NCI-H1694 treated with DMSO at 0.1 percent for 48 hours (cell line): Measurements from ENCODE around the gene OR9I1.

Experiments
- DNase-seq: peaks from one replicate; lab custom pipeline; 2025; lab: John Stamatoyannopoulos, UW

The OR9I1 gene

GRCh38 chr11:58125469-58125868, at the start of gene OR9I1:
Gene OR9I1, minus strand, starts transcription at chr11:58125530. Its CDS starts 6,086 bp downstream, at chr11:58119444.
- DNase-seq: no peak

DNA sequence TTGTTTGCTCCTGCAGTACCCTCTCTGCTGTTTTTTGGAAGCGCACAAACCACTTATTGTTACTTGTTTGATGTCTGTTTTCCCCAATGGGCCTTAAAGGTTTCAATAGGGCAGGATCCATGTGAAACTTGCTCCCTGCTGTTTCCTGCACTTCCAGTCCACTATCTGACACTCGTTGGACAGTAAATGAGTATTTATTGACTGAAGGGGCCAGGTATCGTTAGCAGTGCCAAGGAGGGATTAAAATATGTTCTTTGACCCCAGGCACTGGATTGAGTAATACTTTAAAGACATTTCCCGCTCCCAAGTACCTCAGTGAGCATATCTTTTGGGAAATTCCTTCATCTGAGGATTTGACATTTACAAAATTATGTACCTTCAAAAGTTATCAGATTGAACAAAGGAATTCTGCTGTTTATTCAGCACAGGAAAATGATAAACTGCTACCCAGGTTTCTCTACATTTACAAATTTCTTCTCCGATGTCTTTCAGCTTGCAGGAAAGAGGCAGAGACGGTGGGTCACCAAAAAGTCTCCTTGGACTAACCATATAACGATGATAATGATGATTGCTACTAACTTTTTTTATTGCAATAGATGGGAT, 40.3 kb upstream of the OR9I1 start:
- no peak for DNase-seq

DNA sequence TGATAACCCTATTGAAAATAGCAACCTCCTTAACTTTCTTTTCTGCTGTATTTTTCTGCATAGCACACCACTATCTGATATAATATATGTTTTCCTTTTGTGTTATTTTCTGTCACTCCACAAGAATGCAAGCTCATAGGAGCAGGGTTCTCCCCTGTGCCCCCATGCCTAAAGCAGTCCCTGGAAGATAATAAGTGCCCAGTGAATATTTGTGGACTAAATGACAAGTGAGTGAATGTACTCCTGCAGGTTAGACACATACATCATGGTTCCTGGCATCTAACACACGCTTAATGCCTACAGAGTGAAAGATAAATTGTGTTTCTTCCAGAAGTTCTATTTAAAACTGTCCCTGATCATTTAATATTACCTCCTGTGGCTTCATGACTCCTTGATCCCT, 39.7 kb upstream of the OR9I1 start:
- no peak for DNase-seq

GRCh38 chr11:58164389-58164788, 39.1 kb upstream of the OR9I1 start:
- DNase-seq: no peak

GRCh38 chr11:58152781-58153180, 27.5 kb upstream of the OR9I1 start:
- no peak for DNase-seq

DNA sequence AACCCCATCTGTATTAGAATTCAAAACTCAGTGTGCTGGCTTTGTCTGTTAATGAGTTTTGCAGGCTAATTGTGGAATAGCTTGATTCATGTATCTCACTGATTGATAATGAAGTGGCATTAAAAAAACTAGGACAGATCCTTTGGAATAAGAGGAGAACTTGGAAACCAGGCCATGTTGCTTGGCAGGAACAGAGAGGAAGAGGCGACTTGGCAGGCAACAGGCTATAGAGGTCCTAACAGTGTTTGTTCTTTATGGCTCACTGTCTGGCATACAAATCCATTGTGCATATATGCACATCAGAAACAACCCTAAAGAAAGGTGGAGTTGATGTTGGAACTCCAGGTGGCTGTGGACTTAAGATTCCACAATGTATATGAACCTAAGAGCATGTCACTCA, 17.4 kb upstream of the OR9I1 start:
- no peak for DNase-seq

- DNase-seq: no peak
These were observed 9.8 kb upstream of the OR9I1 start for GRCh38 chr11:58135171-58135570.

DNA sequence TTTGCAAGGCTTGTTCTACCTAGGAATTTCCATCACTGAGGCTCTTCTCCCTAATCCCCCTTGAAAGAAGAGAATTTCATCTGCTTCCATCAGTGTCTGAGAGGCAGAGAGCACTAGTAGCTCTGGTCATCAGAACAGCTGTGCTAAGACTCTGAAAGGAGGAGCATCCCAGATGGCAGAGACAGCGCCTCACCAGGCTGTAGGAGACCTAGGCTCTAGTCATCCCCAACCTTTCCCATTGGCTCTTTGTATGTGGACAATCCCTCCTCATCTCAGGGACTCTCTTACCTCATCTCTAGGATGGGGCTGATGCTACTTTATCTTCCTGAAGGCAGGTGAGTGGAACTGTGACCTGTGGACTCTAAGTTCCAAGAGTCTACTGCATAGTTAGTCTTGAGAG, 8.8 kb upstream of the OR9I1 start:
- no peak for DNase-seq

GRCh38 chr11:58133309-58134076, 8.2 kb upstream of the OR9I1 start:
- DNase-seq: no peak

GRCh38 chr11:58127350-58127749, 2.0 kb upstream of the OR9I1 start:
- DNase-seq: no peak

DNA sequence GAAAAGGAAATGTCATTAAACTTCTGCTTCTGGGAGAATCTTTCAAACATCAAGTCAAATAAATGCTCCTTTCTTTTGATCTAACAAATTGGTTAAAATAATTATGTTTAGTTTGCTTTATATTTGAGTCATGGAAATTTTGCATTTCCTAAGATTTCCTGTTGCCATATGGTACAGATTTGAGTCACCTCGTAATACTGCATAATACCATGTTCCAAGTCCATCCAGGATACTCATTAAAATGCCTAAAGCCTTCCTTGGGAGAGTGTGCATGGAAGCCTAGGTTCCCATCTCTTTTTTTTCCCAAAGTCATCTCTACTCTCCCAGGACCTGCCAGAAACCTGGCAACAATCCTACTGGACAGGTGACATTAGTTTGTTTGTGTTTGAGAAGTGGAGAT, 4.2 kb downstream of the OR9I1 start:
- no peak for DNase-seq

- no peak for DNase-seq
These were observed 27.9 kb downstream of the OR9I1 start for GRCh38 chr11:58097437-58097836.

GRCh38 chr11:58086528-58086927, 38.8 kb downstream of the OR9I1 start:
- DNase-seq: no peak

DNA sequence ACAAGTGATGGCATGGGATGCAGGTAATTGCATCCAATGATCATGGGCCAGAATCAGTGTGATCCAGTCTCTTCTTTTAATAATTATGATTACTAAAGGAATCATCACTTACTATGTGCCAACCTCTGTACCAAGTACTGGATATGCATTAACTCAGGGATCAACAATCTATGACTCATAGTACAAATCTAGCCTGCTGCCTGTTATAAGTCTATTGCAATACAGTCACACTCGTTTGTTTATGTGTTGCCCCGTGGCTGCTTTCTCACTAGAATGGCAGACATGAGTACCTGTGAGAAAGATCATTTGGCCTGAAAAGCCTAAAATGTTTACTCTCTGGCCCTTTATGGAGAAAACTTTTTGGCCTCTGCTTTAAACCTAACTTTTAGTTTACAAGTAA, 49.5 kb downstream of the OR9I1 start:
- no peak for DNase-seq

- DNase-seq: no peak
These were observed 54.7 kb downstream of the OR9I1 start for GRCh38 chr11:58070585-58070984.

- DNase-seq: no peak
These were observed 56.7 kb downstream of the OR9I1 start for GRCh38 chr11:58068655-58069054.

DNA sequence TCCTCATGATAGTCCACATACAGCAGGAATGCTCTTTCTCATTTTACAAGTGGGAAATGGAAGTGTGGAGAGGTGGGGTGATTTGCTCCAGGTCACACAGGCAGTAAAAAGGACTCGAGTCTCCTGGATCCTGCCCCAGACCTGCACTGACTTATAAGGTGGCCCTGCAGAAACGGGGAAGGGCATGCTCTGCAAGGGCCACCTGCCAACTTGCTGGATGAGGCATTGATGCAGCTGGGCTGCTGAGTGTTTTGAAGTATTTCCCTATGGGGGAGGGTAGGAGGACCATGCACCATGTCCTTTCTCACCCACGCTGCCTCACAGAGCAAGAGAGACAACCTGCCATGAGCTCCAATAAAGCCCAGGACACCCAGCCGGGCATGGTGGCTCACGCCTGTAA, 57.6 kb downstream of the OR9I1 start:
- no peak for DNase-seq
